Heart right ventricle (tissue), 16 donors: ENCODE data around the gene PLCB4. TPM values are rescaled to one million over a fixed set of nuclear protein-coding genes. Genes with fewer than 3 reads are reported as not detected.

Experiments
- ATAC-seq, 8 donors: fragments of 200-7000 bp; cut with Tn5 transposase; one replicate each; pipeline ENCODE4 v1.9.1; 2020; ENCODE audit warnings: mild to moderate bottlenecking in 8 of 8, moderate library complexity in 8 of 8, moderate number of reproducible peaks in 1 of 8
- DNase-seq, 2 donors: peaks; one replicate each; pipeline ENCODE4 v3.0.0-alpha.2; 2020
- H3K27ac ChIP-seq, 10 donors: fragments of 200-600 bp; sonication (generic) in 2 of 10; one replicate each; pipeline versions ENCODE4 v1.5.0 to v1.8.0; 2020 to 2022; ENCODE audit warnings: mild to moderate bottlenecking in 3 of 10
- H3K27me3 ChIP-seq, 7 donors: fragments of 200-600 bp; one replicate each; pipeline ENCODE4 v1.8.0; 2021 to 2022; ENCODE audit warnings: mild to moderate bottlenecking in 2 of 7
- H3K36me3 ChIP-seq, 9 donors: fragments of 200-600 bp; sonication (generic) in 1 of 9; one replicate each; pipeline versions ENCODE4 v1.5.0 to v1.8.0; 2020 to 2022; ENCODE audit warnings: mild to moderate bottlenecking in 2 of 9
- H3K4me1 ChIP-seq, 9 donors: fragments of 200-600 bp; sonication (generic) in 1 of 9; one replicate each; pipeline versions ENCODE4 v1.5.0 to v1.8.0; 2020 to 2022; ENCODE audit warnings: mild to moderate bottlenecking in 4 of 9
- H3K4me3 ChIP-seq, 10 donors: fragments of 200-600 bp; sonication (generic) in 2 of 10; one replicate each; pipeline versions ENCODE4 v1.5.0 to v1.8.0; 2020 to 2022; ENCODE audit warnings: mild to moderate bottlenecking in 7 of 10, moderate library complexity in 2 of 10
- H3K9me3 ChIP-seq, 11 donors: fragments of 200-600 bp in 10 of 11; sonication (generic) in 2 of 11; one replicate each; pipeline versions ENCODE4 v1.5.0 to v1.8.0; 2013 to 2022; ENCODE audit warnings: mild to moderate bottlenecking in 2 of 11, control low read depth in 1 of 11, moderate library complexity in 1 of 11
- WGBS, 2 donors: extraction: QIAGEN DNeasy Blood & Tissue Kit; methylation state at CpG; one replicate each; pipeline ENCODE4 v1.1.7; 2013; ENCODE audit warnings: inconsistent platforms in 1 of 2; 5-methylcytosine and 5-hydroxymethylcytosine counted together
- intact Hi-C, 10 donors: fragments of 100-400 bp; cut with DNase I; formaldehyde crosslinking; loops; one replicate each; pipeline versions ENCODE4 v1.11.1 to v1.14.2; 2022
- polyA plus RNA-seq, 2 donors: library from polyadenylated mRNA; stranded (reverse); fragments of 200-250 nt; gene quantifications; one replicate each; pipeline ENCODE4 v1.2.3, GENCODE V29; 2013
- total RNA-seq, 10 donors: library from RNA; stranded (reverse); fragmentation: NEBNext Ultra II Directional in 3 of 10; extraction: Animal tissue kit (Norgen Biotek cat#: 25700) in 3 of 10; gene quantifications; one replicate each; pipeline versions ENCODE4 v1.2.1 to v1.2.4, GENCODE V29; 2021 to 2023
- TF ChIP-seq, protein P1 (sequence below), 9 donors: fragments of 200-600 bp; sonication (generic) in 2 of 9; IDR thresholded peaks; one replicate each; pipeline versions ENCODE4 v1.5.0 to v1.8.0; 2021 to 2022; ENCODE audit warnings: antibody characterized with exemption in 9 of 9, mild to moderate bottlenecking in 5 of 9, moderate library complexity in 1 of 9
- donor health status: Arrhythmogenic right ventricular cardiomyopathy.
- donor health status: ischemic (EF 13 %, LVEDD 7.1; RV severe dilation, severe dysfunction).
- donor health status: healthy with polysubstance abuse.
- donor health status: DM: no; HTN: yes; CAD: no.
- donor health status: DM: no; HTN: no; CAD: no.
- donor health status: ischemic (EF 25% LVEDD 6.9; RV normal size, moderate dysfunction).
- donor health status: ischemic (EF 25% LVEDD 5.7; RV mildly dilated, moderate dysfunction).
- donor health status: healthy.
- donor health status: DM: yes; HTN: yes; CAD: no.
- donor health status: Ischemic cardiomyopathy.
- donor health status: ischemic (EF 35%, LVEDD 5.7; RV mildly dilated, moderate dysfunction).
- donor health status: nonischemic (EF 11% LVEDD 7.7; RV severe dilation, severe dysfunction).
- donor health status: DM: yes; HTN: yes; CAD: no.
- donor health status: PGD.
- donor health status: ischemic (EF 29% LVEDD 5.4; RV normal size, mild dysfunction).
- donor health status: nonischemic (EF 23%, LVEDD 6.1; RV moderate dilation, normal function).

The PLCB4 gene
- total and polyA plus RNA-seq, 12 donors, result 3.6 to 33.3 (median 28.4) TPM

DNA sequence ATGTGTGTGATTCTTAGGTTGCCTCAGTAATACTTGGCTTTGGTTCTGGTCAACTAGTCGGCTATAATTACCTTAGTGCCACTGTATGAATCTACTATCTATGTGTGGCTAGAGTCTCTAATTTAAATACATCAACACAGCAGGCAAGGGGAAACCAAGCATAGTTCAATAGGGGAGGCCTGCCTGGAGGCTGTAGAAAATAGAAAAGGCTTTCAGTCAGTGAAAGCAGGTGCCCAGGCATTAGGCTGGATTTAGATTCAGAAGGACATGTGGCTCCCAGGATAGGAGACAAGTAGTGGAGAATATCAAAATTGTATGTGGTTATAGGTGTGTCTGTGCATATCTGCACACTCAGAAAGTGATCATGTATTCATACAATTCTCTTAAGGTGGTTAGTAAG is 330.4 kb downstream of the PLCB4 start:
- peaks cover 0 to 87% (median 20%) of the 10 kb centered on the region in 9 donors for H3K36me3 ChIP-seq
- no peak for ATAC-seq
- TF ChIP-seq, protein P1, sequence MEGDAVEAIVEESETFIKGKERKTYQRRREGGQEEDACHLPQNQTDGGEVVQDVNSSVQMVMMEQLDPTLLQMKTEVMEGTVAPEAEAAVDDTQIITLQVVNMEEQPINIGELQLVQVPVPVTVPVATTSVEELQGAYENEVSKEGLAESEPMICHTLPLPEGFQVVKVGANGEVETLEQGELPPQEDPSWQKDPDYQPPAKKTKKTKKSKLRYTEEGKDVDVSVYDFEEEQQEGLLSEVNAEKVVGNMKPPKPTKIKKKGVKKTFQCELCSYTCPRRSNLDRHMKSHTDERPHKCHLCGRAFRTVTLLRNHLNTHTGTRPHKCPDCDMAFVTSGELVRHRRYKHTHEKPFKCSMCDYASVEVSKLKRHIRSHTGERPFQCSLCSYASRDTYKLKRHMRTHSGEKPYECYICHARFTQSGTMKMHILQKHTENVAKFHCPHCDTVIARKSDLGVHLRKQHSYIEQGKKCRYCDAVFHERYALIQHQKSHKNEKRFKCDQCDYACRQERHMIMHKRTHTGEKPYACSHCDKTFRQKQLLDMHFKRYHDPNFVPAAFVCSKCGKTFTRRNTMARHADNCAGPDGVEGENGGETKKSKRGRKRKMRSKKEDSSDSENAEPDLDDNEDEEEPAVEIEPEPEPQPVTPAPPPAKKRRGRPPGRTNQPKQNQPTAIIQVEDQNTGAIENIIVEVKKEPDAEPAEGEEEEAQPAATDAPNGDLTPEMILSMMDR (IDR thresholded peaks at IDR 0.05), result no peak
- DNase-seq, result no peak
- no peak overlapping the region for H3K4me3 ChIP-seq
- WGBS, 2 donors, result 73 to 80% methylated on average over 1 of the region's 1 CpG
- intact Hi-C loops, result loop anchor here in 2 of 10 donors (10.0 kb wide), 1 partner anchor 645 kb away; no protein-coding TSS in a partner anchor
- H3K4me1 ChIP-seq, result peaks cover 0 to 28% (median 9%) of the 10 kb centered on the region in 9 donors
- no peaks in the 10 kb centered on the region for H3K9me3 ChIP-seq
- H3K27me3 ChIP-seq, result no peaks in the 10 kb centered on the region
- H3K27ac ChIP-seq, result no peak overlapping the region

DNA sequence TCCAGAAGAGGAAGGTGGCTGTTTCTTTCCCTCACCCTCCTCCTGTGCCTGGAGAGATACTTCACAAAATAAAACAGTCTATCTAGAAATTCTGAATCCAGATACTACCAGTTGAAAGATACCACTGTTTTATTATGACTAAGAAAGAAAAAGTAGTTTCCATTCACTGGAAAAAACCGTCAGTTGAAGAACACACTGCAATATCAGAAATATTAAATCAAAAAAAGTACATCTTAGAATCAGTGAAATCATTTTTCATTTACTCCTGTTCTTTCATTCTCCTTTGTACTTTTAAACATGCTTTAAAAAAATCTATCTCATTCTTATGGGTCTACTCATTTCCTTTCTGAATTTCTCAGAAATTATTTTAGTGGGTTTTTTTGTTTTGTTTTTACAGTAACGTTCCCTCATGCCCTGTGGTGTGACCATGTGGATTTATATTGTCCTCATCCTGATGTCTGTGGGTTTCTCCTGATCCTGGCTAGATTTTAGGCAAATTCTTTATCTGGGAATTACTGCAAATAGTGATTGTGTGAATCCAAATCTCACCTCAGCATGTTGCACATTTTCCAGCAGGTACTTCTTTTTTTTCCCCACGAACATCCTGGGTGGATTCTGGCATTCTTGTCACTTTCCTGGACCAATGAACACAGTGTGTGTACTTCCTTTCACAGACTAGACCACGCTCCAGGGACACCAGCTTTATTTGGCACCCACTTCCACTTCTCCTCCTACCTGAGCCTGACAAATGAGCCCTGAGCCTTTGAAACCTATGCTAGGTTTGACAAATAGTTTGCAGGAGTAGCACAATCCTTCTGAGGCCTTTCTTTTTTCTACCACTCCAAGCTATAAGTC is 331.5 kb downstream of the PLCB4 start:
- intact Hi-C loops, result loop anchor here in 1 of 10 donors (10.0 kb wide), 1 partner anchor 514 kb away; no protein-coding TSS in a partner anchor
- Histone ChIP-seq H3K27me3 (no peaks in the 10 kb centered on the region), H3K27ac (no peak overlapping the region), H3K9me3 (no peaks in the 10 kb centered on the region), H3K4me3 (no peak overlapping the region), H3K4me1 (peaks cover 0 to 28% (median 9%) of the 10 kb centered on the region in 9 donors), H3K36me3 (peaks cover 0 to 87% (median 20%) of the 10 kb centered on the region in 9 donors)
- WGBS, 2 donors, result 74 to 79% methylated on average over 4 of the region's 4 CpGs
- DNase-seq, result no peak
- ATAC-seq, result no peak
- TF ChIP-seq, protein P1 (IDR thresholded peaks at IDR 0.05), result no peak

DNA sequence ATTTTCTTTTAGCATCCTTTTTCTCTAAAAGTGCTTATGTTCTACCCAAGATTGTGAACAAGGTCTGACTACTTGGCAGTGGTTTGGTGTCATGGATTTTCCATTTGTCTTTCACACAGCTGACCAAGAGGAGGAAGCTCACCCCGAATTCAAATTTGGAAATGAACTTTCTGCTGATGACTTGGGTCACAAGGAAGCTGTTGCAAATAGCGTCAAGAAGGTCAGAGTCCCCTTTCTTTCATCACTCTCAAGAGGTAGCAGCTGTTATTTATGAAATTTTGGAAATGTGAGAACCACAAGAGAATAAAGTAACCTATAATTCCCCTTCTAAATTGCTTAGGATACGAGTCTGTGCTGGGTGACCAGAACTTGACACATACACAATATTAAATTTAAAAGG is 332.5 kb downstream of the PLCB4 start:
- intact Hi-C loops, result loop anchor here in 1 of 10 donors (10.0 kb wide), 1 partner anchor 513 kb away; no protein-coding TSS in a partner anchor
- WGBS, 2 donors, result 83% methylated on average over 3 of the region's 3 CpGs

DNA sequence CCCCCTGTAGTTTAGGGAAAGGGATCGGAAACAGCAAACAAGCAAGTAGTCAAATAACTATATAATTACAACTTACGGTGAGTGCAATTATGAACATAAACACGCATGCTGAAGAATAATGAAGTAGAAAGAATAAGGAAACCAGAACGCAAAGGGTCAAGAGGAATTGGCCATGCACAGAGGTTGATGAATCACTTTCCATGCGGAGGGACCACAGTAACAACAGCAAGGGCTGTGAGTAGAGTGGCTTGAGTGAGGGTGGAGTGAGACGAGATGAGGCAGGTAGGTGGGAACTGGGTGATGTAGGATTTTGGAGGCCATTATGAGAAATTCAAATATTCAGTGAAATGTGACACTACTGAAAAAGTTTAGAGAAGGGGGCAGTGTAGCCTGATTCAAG is 333.3 kb downstream of the PLCB4 start:
- no peaks in the 10 kb centered on the region for H3K9me3 ChIP-seq
- intact Hi-C loops, result loop anchor here in 1 of 10 donors (10.0 kb wide), 1 partner anchor 513 kb away; no protein-coding TSS in a partner anchor
- WGBS, 2 donors, result 94 to 95% methylated on average over 6 of the region's 6 CpGs
- H3K4me1 ChIP-seq, result peaks cover 0 to 24% (median 9%) of the 10 kb centered on the region in 9 donors
- H3K4me3 ChIP-seq, result no peak overlapping the region
- no peaks in the 10 kb centered on the region for H3K27me3 ChIP-seq
- ATAC-seq (no peak), DNase-seq (no peak)
- no peak overlapping the region for H3K27ac ChIP-seq
- TF ChIP-seq, protein P1 (IDR thresholded peaks at IDR 0.05), result no peak
- peaks cover 0 to 81% (median 20%) of the 10 kb centered on the region in 9 donors for H3K36me3 ChIP-seq

More for the DNA sequence above, 332.5 kb downstream of the PLCB4 start:
- Histone ChIP-seq H3K4me1 (peaks cover 0 to 28% (median 9%) of the 10 kb centered on the region in 9 donors), H3K27me3 (no peaks in the 10 kb centered on the region), H3K36me3 (peaks cover 0 to 86% (median 20%) of the 10 kb centered on the region in 9 donors), H3K4me3 (no peak overlapping the region), H3K27ac (no peak overlapping the region), H3K9me3 (no peaks in the 10 kb centered on the region)
- no peak for ATAC-seq
- TF ChIP-seq, protein P1 (IDR thresholded peaks at IDR 0.05), result no peak
- DNase-seq, result no peak
